GM12892 (cell line): Measurements from ENCODE around the gene TBRG4.

ENCODE experiments used
- DNase-seq: peaks from one replicate; pipeline ENCODE4 v3.0.0; 2011; ENCODE audit not compliant: insufficient read length
- FAIRE-seq: peaks from 2 replicates; lab custom pipeline; 2011; peaks lifted over from hg19 to GRCh38; lab: Jason Lieb, UNC
- POLR2A ChIP-seq: IDR thresholded peaks from 2 replicates; pipeline ENCODE4 v1.6.1; 2011; ENCODE audit warnings: low read depth, low read length, control low read depth
- POLR2AphosphoS5 ChIP-seq: IDR thresholded peaks from 2 replicates; pipeline ENCODE4 v1.6.1; 2011; ENCODE audit warnings: low read depth, low read length, control low read depth
- TAF1 ChIP-seq: IDR thresholded peaks from 2 replicates; pipeline ENCODE4 v1.6.1; 2011; ENCODE audit warnings: low read depth, mild to moderate bottlenecking, control low read depth, low read length, borderline replicate concordance

TBRG4 gene

DNA sequence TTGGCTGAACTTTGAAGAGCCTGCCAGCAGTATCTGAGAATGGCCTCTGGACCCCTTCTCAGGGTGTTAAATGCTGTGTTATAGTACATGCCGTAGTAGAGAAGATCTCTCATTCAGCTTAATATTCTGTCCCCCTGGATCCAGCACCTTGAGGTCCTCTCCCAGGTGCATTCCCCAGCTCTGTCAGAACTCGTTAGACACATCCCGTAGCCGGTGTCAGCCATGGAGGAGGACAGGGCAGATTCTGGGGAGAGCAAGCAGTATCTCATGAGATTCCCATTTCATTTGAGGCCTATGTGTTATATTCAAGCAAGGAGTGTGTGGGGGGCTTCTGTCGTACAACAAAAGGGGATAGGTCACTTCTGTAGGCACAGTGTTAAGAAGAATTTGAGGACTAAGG lies 57.6 kb downstream of the TBRG4 start:
- FAIRE-seq, result no peak
- DNase-seq, result no peak
- no peak for TF ChIP-seq POLR2AphosphoS5
- TF ChIP-seq TAF1, result no peak
- no peak for TF ChIP-seq POLR2A

GRCh38 chr7:45053401-45053800 lies 58.1 kb downstream of the TBRG4 start:
- no peak for FAIRE-seq
- no peak for TF ChIP-seq POLR2AphosphoS5
- no peak for TF ChIP-seq TAF1
- no peak for TF ChIP-seq POLR2A

DNA sequence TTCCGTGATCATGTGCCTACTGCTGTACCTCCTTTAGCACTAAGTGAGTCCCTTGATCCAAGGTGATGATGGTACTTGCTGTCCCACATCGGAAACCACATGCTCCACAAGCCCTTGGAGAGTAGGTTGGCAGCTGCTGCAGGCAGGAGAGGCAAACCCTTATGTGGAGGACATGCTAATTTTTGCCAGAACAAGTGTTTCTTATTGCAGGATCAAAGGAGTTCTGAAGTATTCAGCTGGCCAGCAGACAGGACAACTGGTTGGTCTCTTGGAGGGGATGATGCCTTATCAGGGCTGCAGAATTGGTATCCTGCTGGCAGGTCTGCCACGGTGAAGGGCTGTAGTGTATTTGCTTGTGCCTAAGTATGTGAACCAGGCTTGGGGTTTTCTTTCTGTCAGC lies 59.5 kb downstream of the TBRG4 start:
- no peak for TF ChIP-seq POLR2A
- no peak for TF ChIP-seq TAF1
- no peak for FAIRE-seq
- DNase-seq, result no peak

More at GRCh38 chr7:45053401-45053800, 58.1 kb downstream of the TBRG4 start:
- no peak for DNase-seq

GRCh38 chr7:45050198-45050597 lies 61.3 kb downstream of the TBRG4 start:
- no peak for FAIRE-seq
- DNase-seq, result no peak
- TF ChIP-seq TAF1, result no peak
- no peak for TF ChIP-seq POLR2AphosphoS5
- TF ChIP-seq POLR2A, result no peak
